Smooth muscle cell (in vitro differentiated cells): ENCODE measurements around the gene SPATA16. TPM values are rescaled to one million over a fixed set of nuclear protein-coding genes. Genes with fewer than 3 reads are reported as not detected.

ENCODE experiments used
- DNase-seq: peaks from one replicate; lab custom pipeline; 2025; ENCODE audit not compliant: unreplicated experiment; lab: John Stamatoyannopoulos, UW
- H2AFZ ChIP-seq: fragments of 200-600 bp; sonication (generic); 2 replicates; pipeline ENCODE4 v1.6.0; 2016; ENCODE audit warnings: antibody characterized with exemption, low read depth, mild to moderate bottlenecking
- H3F3A ChIP-seq: fragments of 200-600 bp; sonication (generic); 2 replicates; pipeline ENCODE4 v1.6.0; 2017; ENCODE audit warnings: antibody characterized with exemption, low read depth
- H3K27ac ChIP-seq: fragments of 200-600 bp; sonication (generic); 2 replicates; pipeline ENCODE4 v1.5.1; 2016; ENCODE audit warnings: low read depth, mild to moderate bottlenecking
- H3K27me3 ChIP-seq: fragments of 200-600 bp; sonication (generic); 2 replicates; pipeline ENCODE4 v1.6.1; 2016; ENCODE audit warnings: low read depth, mild to moderate bottlenecking
- H3K36me3 ChIP-seq: fragments of 200-600 bp; sonication (generic); 2 replicates; pipeline ENCODE4 v1.5.1; 2016; ENCODE audit warnings: low read depth
- H3K4me1 ChIP-seq: fragments of 200-600 bp; sonication (generic); 2 replicates; pipeline ENCODE4 v1.5.1; 2016; ENCODE audit warnings: low read depth
- H3K4me2 ChIP-seq: fragments of 200-600 bp; sonication (generic); 2 replicates; pipeline ENCODE4 v1.6.0; 2016; ENCODE audit warnings: mild to moderate bottlenecking
- H3K4me3 ChIP-seq: fragments of 200-600 bp; sonication (generic); 2 replicates; pipeline ENCODE4 v1.5.1; 2016; ENCODE audit warnings: mild to moderate bottlenecking
- H3K79me2 ChIP-seq: fragments of 200-600 bp; sonication (generic); 2 replicates; pipeline ENCODE4 v1.6.0; 2016; ENCODE audit warnings: low read depth, mild to moderate bottlenecking
- H3K9ac ChIP-seq: fragments of 200-600 bp; sonication (generic); 2 replicates; pipeline ENCODE4 v1.6.0; 2016; ENCODE audit warnings: low read depth
- H3K9me3 ChIP-seq: fragments of 200-600 bp; sonication (generic); replicated peaks from 2 replicates; pipeline ENCODE4 v1.5.1; 2016; ENCODE audit warnings: low read depth
- H4K20me1 ChIP-seq: fragments of 200-600 bp; sonication (generic); 2 replicates; pipeline ENCODE4 v1.6.0; 2016; ENCODE audit warnings: low read depth
- CTCF ChIP-seq: fragments of 200-600 bp; sonication (generic); IDR thresholded peaks from 2 replicates; pipeline ENCODE4 v1.5.1; 2017; ENCODE audit warnings: borderline replicate concordance, mild to moderate bottlenecking, antibody characterized with exemption; ENCODE audit not compliant: insufficient read depth, poor library complexity, severe bottlenecking
- WGBS: methylation state at CpG from one replicate; pipeline ENCODE4 v1.1.7; 2016; ENCODE audit warnings: low lambda C conversion rate; 5-methylcytosine and 5-hydroxymethylcytosine counted together
- polyA plus RNA-seq: library from polyadenylated mRNA; unstranded; fragments of >200 nt; fragmentation: Nextera tagmentation; extraction: Ambion mirVana; gene quantifications from 2 replicates; pipeline ENCODE4 v1.2.1, GENCODE V29; 2016
- total RNA-seq: library from RNA; depleted of rRNA; stranded (reverse); fragments of >200 nt; gene quantifications from 2 replicates; pipeline ENCODE4 v1.2.3, GENCODE V29; 2014

Gene SPATA16
- total and polyA plus RNA-seq, 2 experiments from 2014 or later, result not detected

DNA sequence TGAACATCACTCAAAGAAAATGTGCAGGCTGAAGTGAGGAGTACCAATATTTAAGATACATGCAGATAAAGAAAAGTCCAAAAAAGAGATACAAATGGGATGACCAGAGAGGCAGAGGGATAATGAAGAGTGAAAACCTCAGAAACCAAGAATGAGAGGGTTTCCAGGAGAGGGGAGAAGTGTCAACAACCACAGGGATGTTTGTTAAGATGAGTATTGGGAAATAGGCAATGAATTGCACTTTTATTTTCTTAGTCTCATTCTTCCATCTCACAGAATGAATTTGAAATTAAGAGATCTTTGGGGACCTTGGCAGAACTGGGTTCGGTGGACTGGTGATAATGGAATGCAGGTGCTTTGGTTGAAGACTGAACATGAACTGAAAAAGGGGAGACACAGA lies 288.0 kb downstream of the SPATA16 start:
- H3K79me2 ChIP-seq, result no peaks in the 10 kb centered on the region
- no peak overlapping the region for H2AFZ ChIP-seq
- H3K9ac ChIP-seq, result no peak overlapping the region
- TF ChIP-seq CTCF, result no peak
- H3K4me1 ChIP-seq, result peaks cover 27% of the 10 kb centered on the region
- H4K20me1 ChIP-seq, result no peaks in the 10 kb centered on the region
- no peaks in the 10 kb centered on the region for H3K9me3 ChIP-seq
- no peak overlapping the region for H3K27ac ChIP-seq
- no peak for DNase-seq
- peaks cover 3% of the 10 kb centered on the region for H3F3A ChIP-seq
- no peaks in the 10 kb centered on the region for H3K36me3 ChIP-seq
- H3K4me3 ChIP-seq, result no peak overlapping the region
- no peaks in the 10 kb centered on the region for H3K27me3 ChIP-seq
- WGBS, result 100% methylated on average over 1 of the region's 1 CpG
- no peak overlapping the region for H3K4me2 ChIP-seq

DNA sequence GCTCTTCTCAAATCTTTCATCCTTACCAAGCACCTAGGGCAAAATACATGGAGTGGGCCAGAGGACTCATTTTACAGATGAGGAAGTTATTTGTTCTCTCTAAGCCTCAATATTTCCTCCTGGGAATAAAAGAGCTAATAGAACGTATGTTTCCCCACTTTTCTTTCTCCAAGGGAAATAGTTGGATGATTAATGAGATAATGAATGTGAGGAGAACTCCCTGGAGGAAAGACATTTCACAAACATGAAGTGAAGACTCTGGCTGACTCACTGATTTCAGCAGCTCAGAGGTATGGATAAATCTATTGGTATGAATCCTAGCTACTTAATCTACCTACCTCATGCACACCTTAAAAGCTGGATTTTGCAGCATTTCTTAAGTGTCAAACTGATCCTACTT lies 292.1 kb downstream of the SPATA16 start:
- no peak for TF ChIP-seq CTCF
- H3K9me3 ChIP-seq, result no peaks in the 10 kb centered on the region
- H3K36me3 ChIP-seq, result no peaks in the 10 kb centered on the region
- no peak for DNase-seq
- H4K20me1 ChIP-seq, result no peaks in the 10 kb centered on the region
- no peaks in the 10 kb centered on the region for H3K79me2 ChIP-seq
- H3K27ac ChIP-seq, result no peak overlapping the region
- no peaks in the 10 kb centered on the region for H3F3A ChIP-seq
- H3K4me2 ChIP-seq, result peak overlapping the region; percentile 1
- H3K4me3 ChIP-seq, result no peak overlapping the region
- H3K4me1 ChIP-seq, result peaks cover 16% of the 10 kb centered on the region
- WGBS, result 18% methylated on average over 1 of the region's 1 CpG
- no peak overlapping the region for H3K9ac ChIP-seq
- H3K27me3 ChIP-seq, result no peaks in the 10 kb centered on the region
- H2AFZ ChIP-seq, result no peak overlapping the region

- Histone ChIP-seq H3K27me3 (no peaks in the 10 kb centered on the region), H2AFZ (no peak overlapping the region), H3K9me3 (no peaks in the 10 kb centered on the region), H3K4me3 (no peak overlapping the region), H3K4me1 (peaks cover 9% of the 10 kb centered on the region), H4K20me1 (no peaks in the 10 kb centered on the region), H3K9ac (no peak overlapping the region), H3K79me2 (no peaks in the 10 kb centered on the region), H3K36me3 (no peaks in the 10 kb centered on the region), H3K27ac (no peak overlapping the region), H3F3A (no peaks in the 10 kb centered on the region), H3K4me2 (no peak overlapping the region)
- TF ChIP-seq CTCF, result no peak
- no peak for DNase-seq
These were observed 293.7 kb downstream of the SPATA16 start for GRCh38 chr3:172847292-172847691.

DNA sequence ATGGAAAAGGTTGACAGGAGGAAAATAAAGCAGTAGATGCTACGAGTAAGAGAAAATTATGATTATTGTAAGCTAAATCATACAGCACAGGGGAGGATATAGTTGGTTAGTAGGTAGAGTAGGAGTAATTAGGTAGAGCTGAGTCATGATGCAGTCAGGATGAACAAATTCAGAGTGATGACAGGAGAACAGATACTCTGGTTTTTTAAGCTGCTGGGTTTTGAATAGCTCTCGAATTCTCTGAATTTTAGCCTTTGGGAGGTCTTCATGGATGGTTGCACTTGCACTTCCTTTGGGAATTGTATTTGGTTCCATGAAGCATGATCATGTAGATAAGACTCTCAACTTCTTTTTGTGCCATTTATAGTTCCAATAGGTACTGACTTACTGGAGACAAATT lies 294.3 kb downstream of the SPATA16 start:
- Histone ChIP-seq H3F3A (no peaks in the 10 kb centered on the region), H3K36me3 (no peaks in the 10 kb centered on the region), H3K4me2 (peak overlapping the region; percentile 10), H3K27ac (peak overlapping the region; percentile 35), H3K4me3 (no peak overlapping the region), H3K27me3 (no peaks in the 10 kb centered on the region), H3K9ac (no peak overlapping the region), H3K79me2 (no peaks in the 10 kb centered on the region), H3K9me3 (no peaks in the 10 kb centered on the region), H2AFZ (no peak overlapping the region), H3K4me1 (peaks cover 9% of the 10 kb centered on the region), H4K20me1 (no peaks in the 10 kb centered on the region)
- no peak for DNase-seq
- TF ChIP-seq CTCF, result no peak
- WGBS, result 34% methylated on average over 2 of the region's 2 CpGs
